HepG2 (cell line): Measurements from ENCODE around the gene NOL11. TPM values are rescaled to one million over a fixed set of nuclear protein-coding genes. Genes with fewer than 3 reads are reported as not detected.
"Not testable (repeated sequence)": the region's sequence is repeated elsewhere in the genome, so short reads cannot be mapped to it uniquely, and the experiment has no call there.

Experiments used
- HNF4A ChIP-seq: sonication (generic); formaldehyde crosslinking; IDR thresholded peaks from 2 replicates; pipeline ENCODE4 v1.4.0; 2020; ENCODE audit warnings: missing genetic modification reagents
- PHF20 ChIP-seq: sonication (generic); formaldehyde crosslinking; IDR thresholded peaks from 2 replicates; pipeline ENCODE4 v1.5.0; 2020; ENCODE audit warnings: mild to moderate bottlenecking, missing genetic modification reagents
- POLR2AphosphoS5 ChIP-seq: IDR thresholded peaks from 2 replicates; pipeline ENCODE4 v1.6.1; 2012; ENCODE audit warnings: low read depth, low read length
- POLR2G ChIP-seq: fragments of 200-400 bp; formaldehyde crosslinking; IDR thresholded peaks from 2 replicates; pipeline ENCODE4 v1.6.1; 2018; ENCODE audit warnings: mild to moderate bottlenecking, low read depth, low read length, moderate library complexity
- SPEN ChIP-seq: sonication (generic); formaldehyde crosslinking; IDR thresholded peaks from 2 replicates; pipeline ENCODE4 v1.5.1; 2020; ENCODE audit warnings: low read depth, mild to moderate bottlenecking, missing genetic modification reagents
- TCF12 ChIP-seq, 2 experiments: fragments of 450-650 bp in 1 of 2; sonication (generic) in 1 of 2; formaldehyde crosslinking in 1 of 2; IDR thresholded peaks; 2 replicates each; pipeline versions ENCODE4 v1.6.1 to v1.8.0; 2017 to 2022; ENCODE audit warnings: antibody characterized with exemption in 1 of 2, mild to moderate bottlenecking in 1 of 2, missing genetic modification reagents in 1 of 2, moderate library complexity in 1 of 2
- TEAD3 ChIP-seq: optimal IDR thresholded peaks from 2 replicates; pipeline ENCODE3; 2016; ENCODE audit warnings: borderline replicate concordance
- YEATS2 ChIP-seq: sonication (generic); formaldehyde crosslinking; IDR thresholded peaks from 2 replicates; pipeline ENCODE4 v1.4.0; 2020; ENCODE audit warnings: missing genetic modification reagents, borderline replicate concordance
- ZFX ChIP-seq: sonication (generic); formaldehyde crosslinking; IDR thresholded peaks from 2 replicates; pipeline ENCODE4 v1.4.0; 2020; ENCODE audit warnings: mild to moderate bottlenecking, low read depth, missing genetic modification reagents, moderate library complexity
- ZNF276 ChIP-seq: sonication (generic); formaldehyde crosslinking; IDR thresholded peaks from 2 replicates; pipeline ENCODE4 v1.4.0; 2020; ENCODE audit warnings: mild to moderate bottlenecking, low read depth, missing genetic modification reagents
- ZNF567 ChIP-seq: sonication (generic); formaldehyde crosslinking; IDR thresholded peaks from 2 replicates; pipeline ENCODE4 v1.8.1; 2023; ENCODE audit warnings: mild to moderate bottlenecking, missing genetic modification reagents, borderline replicate concordance
- ZNF670 ChIP-seq: sonication (generic); formaldehyde crosslinking; IDR thresholded peaks from 2 replicates; pipeline ENCODE4 v1.8.0; 2022; ENCODE audit warnings: mild to moderate bottlenecking, missing genetic modification reagents, borderline replicate concordance
- ZNF883 ChIP-seq: sonication (generic); formaldehyde crosslinking; IDR thresholded peaks from 2 replicates; pipeline ENCODE4 v1.5.1; 2020; ENCODE audit warnings: mild to moderate bottlenecking, missing genetic modification reagents; ENCODE audit errors: not compliant biosample characterization
- polyA plus RNA-seq, 8 experiments: library from polyadenylated mRNA; depleted of rRNA in 3 of 8; stranded (reverse) in 7 of 8; unstranded in 1 of 8; fragments of >200 nt; fragmentation: Illumina TruSeq in 4 of 8; extraction: Trizol in 4 of 8; gene quantifications; 2 replicates each; pipeline versions ENCODE4 v1.2.1 to v1.2.3, GENCODE V29; 2011 to 2016; ENCODE audit warnings: low read depth in 4 of 8, missing spikeins in 1 of 8, mixed read lengths in 1 of 8; ENCODE audit not compliant: insufficient read depth in 1 of 8
- total RNA-seq, 5 experiments: library from RNA; depleted of rRNA; stranded (reverse); fragments of >200 nt; fragmentation: Illumina TruSeq; extraction: Trizol; gene quantifications; 2 replicates each; pipeline ENCODE4 v1.2.3, GENCODE V29; 2016; ENCODE audit warnings: low read depth in 1 of 5
- TF ChIP-seq, protein P1 (sequence below): IDR thresholded peaks from 2 replicates; pipeline ENCODE4 v1.6.1; 2016; ENCODE audit warnings: low read depth
- TF ChIP-seq, protein P2 (sequence below): sonication (generic); formaldehyde crosslinking; IDR thresholded peaks from 2 replicates; pipeline ENCODE4 v1.4.0; 2020; ENCODE audit warnings: missing genetic modification reagents
- TF ChIP-seq, protein P3 (sequence below): sonication (generic); formaldehyde crosslinking; IDR thresholded peaks from 2 replicates; pipeline ENCODE4 v1.4.0; 2020; ENCODE audit warnings: missing genetic modification reagents
- TF ChIP-seq, protein P4 (sequence below), 2 experiments: fragments of 450-650 bp in 1 of 2; sonication (generic) in 1 of 2; formaldehyde crosslinking; IDR thresholded peaks; 2 replicates each; pipeline versions ENCODE4 v1.5.0 to v1.8.0; 2020 to 2022; ENCODE audit warnings: mild to moderate bottlenecking in 1 of 2, missing genetic modification reagents in 1 of 2

The NOL11 gene
- total and polyA plus RNA-seq, 2 of the 13 experiments (the other 11 are each of a cell fraction or from before 2014, with no cell fraction given), result 45.8 to 124 TPM

- TF ChIP-seq POLR2AphosphoS5, result peak; percentile 44; the same call in 1 of the 2 replicates
- TF ChIP-seq, protein P1, sequence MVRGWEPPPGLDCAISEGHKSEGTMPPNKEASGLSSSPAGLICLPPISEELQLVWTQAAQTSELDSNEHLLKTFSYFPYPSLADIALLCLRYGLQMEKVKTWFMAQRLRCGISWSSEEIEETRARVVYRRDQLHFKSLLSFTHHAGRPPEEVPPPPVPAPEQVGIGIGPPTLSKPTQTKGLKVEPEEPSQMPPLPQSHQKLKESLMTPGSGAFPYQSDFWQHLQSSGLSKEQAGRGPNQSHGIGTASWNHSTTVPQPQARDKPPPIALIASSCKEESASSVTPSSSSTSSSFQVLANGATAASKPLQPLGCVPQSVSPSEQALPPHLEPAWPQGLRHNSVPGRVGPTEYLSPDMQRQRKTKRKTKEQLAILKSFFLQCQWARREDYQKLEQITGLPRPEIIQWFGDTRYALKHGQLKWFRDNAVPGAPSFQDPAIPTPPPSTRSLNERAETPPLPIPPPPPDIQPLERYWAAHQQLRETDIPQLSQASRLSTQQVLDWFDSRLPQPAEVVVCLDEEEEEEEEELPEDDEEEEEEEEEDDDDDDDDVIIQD, result 0 out of 2 replicates have a peak, but pooled peaks have one; percentile 26
- peak; percentile 71; the same call in 1 of the 2 replicates for TF ChIP-seq ZNF567 (CRISPR knock-in tag)
- 0 out of 2 replicates have a peak, but pooled peaks have one; percentile 33 for TF ChIP-seq ZNF670 (CRISPR knock-in tag)
- 0 out of 2 replicates have a peak, but pooled peaks have one; percentile 52 for TF ChIP-seq ZFX (CRISPR knock-in tag)
- peak; percentile 34; the same call in 1 of the 2 replicates for TF ChIP-seq YEATS2 (CRISPR knock-in tag)
- TF ChIP-seq HNF4A, result peak; percentile 75
- not testable (repeated sequence) for TF ChIP-seq TCF12 (IDR thresholded peaks at IDR 0.05)
- TF ChIP-seq TCF12 (CRISPR knock-in tag; IDR thresholded peaks at IDR 0.05), result peak; percentile 63; the same call in 1 of the 2 replicates
- peak; percentile 56 for TF ChIP-seq TEAD3 (CRISPR knock-in tag)
- TF ChIP-seq ZNF276 (CRISPR knock-in tag), result 0 out of 2 replicates have a peak, but pooled peaks have one; percentile 58
- TF ChIP-seq SPEN, result peak; percentile 43
- TF ChIP-seq, protein P2, sequence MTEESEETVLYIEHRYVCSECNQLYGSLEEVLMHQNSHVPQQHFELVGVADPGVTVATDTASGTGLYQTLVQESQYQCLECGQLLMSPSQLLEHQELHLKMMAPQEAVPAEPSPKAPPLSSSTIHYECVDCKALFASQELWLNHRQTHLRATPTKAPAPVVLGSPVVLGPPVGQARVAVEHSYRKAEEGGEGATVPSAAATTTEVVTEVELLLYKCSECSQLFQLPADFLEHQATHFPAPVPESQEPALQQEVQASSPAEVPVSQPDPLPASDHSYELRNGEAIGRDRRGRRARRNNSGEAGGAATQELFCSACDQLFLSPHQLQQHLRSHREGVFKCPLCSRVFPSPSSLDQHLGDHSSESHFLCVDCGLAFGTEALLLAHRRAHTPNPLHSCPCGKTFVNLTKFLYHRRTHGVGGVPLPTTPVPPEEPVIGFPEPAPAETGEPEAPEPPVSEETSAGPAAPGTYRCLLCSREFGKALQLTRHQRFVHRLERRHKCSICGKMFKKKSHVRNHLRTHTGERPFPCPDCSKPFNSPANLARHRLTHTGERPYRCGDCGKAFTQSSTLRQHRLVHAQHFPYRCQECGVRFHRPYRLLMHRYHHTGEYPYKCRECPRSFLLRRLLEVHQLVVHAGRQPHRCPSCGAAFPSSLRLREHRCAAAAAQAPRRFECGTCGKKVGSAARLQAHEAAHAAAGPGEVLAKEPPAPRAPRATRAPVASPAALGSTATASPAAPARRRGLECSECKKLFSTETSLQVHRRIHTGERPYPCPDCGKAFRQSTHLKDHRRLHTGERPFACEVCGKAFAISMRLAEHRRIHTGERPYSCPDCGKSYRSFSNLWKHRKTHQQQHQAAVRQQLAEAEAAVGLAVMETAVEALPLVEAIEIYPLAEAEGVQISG (CRISPR knock-in tag), result 0 out of 2 replicates have a peak, but pooled peaks have one; percentile 22
- peak; percentile 14 for TF ChIP-seq ZNF883
- TF ChIP-seq, protein P3, sequence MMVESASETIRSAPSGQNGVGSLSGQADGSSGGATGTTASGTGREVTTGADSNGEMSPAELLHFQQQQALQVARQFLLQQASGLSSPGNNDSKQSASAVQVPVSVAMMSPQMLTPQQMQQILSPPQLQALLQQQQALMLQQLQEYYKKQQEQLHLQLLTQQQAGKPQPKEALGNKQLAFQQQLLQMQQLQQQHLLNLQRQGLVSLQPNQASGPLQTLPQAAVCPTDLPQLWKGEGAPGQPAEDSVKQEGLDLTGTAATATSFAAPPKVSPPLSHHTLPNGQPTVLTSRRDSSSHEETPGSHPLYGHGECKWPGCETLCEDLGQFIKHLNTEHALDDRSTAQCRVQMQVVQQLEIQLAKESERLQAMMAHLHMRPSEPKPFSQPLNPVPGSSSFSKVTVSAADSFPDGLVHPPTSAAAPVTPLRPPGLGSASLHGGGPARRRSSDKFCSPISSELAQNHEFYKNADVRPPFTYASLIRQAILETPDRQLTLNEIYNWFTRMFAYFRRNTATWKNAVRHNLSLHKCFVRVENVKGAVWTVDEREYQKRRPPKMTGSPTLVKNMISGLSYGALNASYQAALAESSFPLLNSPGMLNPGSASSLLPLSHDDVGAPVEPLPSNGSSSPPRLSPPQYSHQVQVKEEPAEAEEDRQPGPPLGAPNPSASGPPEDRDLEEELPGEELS, result peak; percentile 35; the same call in 1 of the 2 replicates
- TF ChIP-seq, protein P4, sequence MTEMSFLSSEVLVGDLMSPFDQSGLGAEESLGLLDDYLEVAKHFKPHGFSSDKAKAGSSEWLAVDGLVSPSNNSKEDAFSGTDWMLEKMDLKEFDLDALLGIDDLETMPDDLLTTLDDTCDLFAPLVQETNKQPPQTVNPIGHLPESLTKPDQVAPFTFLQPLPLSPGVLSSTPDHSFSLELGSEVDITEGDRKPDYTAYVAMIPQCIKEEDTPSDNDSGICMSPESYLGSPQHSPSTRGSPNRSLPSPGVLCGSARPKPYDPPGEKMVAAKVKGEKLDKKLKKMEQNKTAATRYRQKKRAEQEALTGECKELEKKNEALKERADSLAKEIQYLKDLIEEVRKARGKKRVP (CRISPR knock-in tag; IDR thresholded peaks at IDR 0.05), result 0 out of 4 replicates have a peak, but pooled peaks of 1 of the 2 experiments have one; percentile 19
- TF ChIP-seq PHF20 (CRISPR knock-in tag), result peak; percentile 57; the same call in 1 of the 2 replicates
- TF ChIP-seq POLR2G, result 0 out of 2 replicates have a peak, but pooled peaks have one; percentile 39
These were observed 9.7 kb downstream of the NOL11 start (continued) for GRCh38 chr17:67727152-67728039.
